ENCODE results near the gene PCDHGA4. TPM values are rescaled to one million over a fixed set of nuclear protein-coding genes. Genes with fewer than 3 reads are reported as not detected.
"Not testable (repeated sequence)": the region's sequence is repeated elsewhere in the genome, so short reads cannot be mapped to it uniquely, and the experiment has no call there.

PCDHGA4 gene
- polyA plus RNA-seq, 2 of the 4 experiments (the other 2 are of a cell fraction) = 0.13 to 0.48 TPM

DNA sequence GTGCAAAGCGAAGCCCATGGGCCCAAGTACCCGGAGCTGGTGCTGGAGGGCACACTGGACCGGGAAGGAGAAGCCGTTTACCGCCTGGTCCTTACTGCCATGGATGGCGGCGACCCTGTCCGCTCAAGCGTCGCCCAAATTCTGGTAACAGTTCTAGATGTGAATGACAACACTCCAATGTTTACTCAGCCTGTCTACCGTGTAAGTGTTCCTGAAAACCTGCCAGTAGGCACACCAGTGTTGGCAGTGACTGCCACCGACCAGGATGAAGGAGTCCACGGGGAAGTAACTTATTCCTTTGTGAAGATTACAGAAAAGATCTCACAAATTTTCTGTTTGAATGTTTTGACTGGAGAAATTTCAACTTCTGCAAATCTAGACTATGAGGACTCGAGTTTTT lies 19.8 kb downstream of the PCDHGA4 start (continued):
- TF ChIP-seq HOXB13 (CRISPR knock-in tag; IDR thresholded peaks at IDR 0.05; ENCODE audit: low read depth) (no peak), ZC3H11A (IDR thresholded peaks at IDR 0.05) (no peak)
- TF ChIP-seq, protein P1, sequence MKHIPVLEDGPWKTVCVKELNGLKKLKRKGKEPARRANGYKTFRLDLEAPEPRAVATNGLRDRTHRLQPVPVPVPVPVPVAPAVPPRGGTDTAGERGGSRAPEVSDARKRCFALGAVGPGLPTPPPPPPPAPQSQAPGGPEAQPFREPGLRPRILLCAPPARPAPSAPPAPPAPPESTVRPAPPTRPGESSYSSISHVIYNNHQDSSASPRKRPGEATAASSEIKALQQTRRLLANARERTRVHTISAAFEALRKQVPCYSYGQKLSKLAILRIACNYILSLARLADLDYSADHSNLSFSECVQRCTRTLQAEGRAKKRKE (CRISPR knock-in tag; IDR thresholded peaks at IDR 0.05; ENCODE audit: low read depth) = no peak

- H3K4me2 ChIP-seq; H3K4me3 ChIP-seq; H3K27ac ChIP-seq; FAIRE-seq; DNase-seq (ENCODE audit: low read depth in 1 of 2, low spot score in 1 of 2); POLR2A ChIA-PET; H3K4me1 ChIP-seq; ATAC-seq: not testable (repeated sequence)
- H3K9me3 ChIP-seq = peaks cover 51% of the 10 kb centered on the region
- 65% methylated on average over 14 of the region's 48 CpGs for WGBS (ENCODE audit: missing lambda C conversion rate)
- CTCF ChIA-PET = interaction anchor here (2.0 to 2.5 kb wide), 2 partner anchors 11 to 183 kb away, joined by 8 to 10 read pairs; partner anchors contain the start of gene PCDHGA5
These were observed 20.8 kb downstream of the PCDHGA4 start for GRCh38 chr5:141375444-141376155.

DNA sequence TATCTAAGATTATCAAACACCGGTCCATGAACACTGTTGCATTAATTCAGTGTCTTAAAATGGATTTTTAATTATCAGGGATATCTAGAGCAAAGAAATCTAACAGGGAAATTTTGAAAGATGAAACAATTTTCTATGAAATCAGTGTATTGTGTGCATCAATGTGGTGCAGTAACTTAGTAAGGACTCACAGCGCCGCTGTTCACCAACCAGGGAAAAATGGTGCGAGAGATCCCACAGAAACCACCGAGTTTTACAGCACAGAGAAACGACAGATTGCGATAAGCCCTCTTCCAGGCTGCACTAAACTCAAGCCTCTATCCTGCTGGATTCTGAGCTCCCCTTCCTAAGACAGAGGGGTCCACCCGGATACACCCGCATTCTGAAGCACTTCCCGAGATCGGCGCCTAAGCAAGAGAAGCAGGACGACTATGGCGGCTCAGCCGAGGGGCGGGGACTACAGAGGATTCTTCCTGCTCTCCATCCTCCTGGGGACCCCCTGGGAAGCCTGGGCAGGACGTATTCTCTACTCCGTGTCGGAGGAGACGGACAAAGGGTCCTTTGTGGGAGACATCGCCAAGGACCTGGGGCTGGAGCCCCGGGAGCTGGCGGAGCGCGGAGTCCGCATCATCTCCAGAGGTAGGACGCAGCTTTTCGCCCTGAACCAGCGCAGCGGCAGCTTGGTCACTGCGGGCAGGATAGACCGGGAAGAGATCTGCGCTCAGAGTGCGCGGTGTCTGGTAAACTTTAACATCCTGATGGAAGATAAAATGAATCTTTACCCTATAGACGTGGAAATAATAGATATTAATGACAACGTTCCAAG lies 27.9 kb downstream of the PCDHGA4 start, which contains the start of gene PCDHGA7:
TSS of gene PCDHGA7 (plus strand) at position 274 of the 826 bp plus-strand sequence. CDS start at position 432, 158 bp downstream.
- Histone ChIP-seq H3K4me1 (no peaks in the 10 kb centered on the region), H3K27ac (peak within 1 kb of the TSS; percentile 87 to 88), H3K4me2 (peak within 1 kb of the TSS; percentile 99), H3K4me3 (peak within 1 kb of the TSS; percentile 88), H3K9me3 (peaks cover 35% of the 10 kb centered on the region)
- FAIRE-seq = no peak
- ATAC-seq = peak; percentile 96
- POLR2A ChIA-PET = interaction anchor here (0.8 to 1.5 kb wide), 3 partner anchors 13 to 181 kb away, joined by 3 to 4 read pairs (median 3); partner anchors contain the start of genes PCDHGB3 and TAF7
- CTCF ChIA-PET = interaction anchor here (0.6 to 2.2 kb wide), 33 partner anchors 11 to 562 kb away, joined by 3 to 19 read pairs (median 4); partner anchors contain the start of genes PCDHA5, PCDHGA1, PCDHGA5 and PCDHGB3
- WGBS (ENCODE audit: missing lambda C conversion rate) = 3% methylated on average over 28 of the region's 37 CpGs
- peak; percentile 67 to 78 for DNase-seq (ENCODE audit: low read depth in 1 of 2, low spot score in 1 of 2)
- TF ChIP-seq JUNB (IDR thresholded peaks at IDR 0.05) = no peak
- TF ChIP-seq TP53 (CRISPR knock-in tag; IDR thresholded peaks at IDR 0.05) = no peak
- TF ChIP-seq CHD2 (IDR thresholded peaks at IDR 0.05; ENCODE audit: low read length, partially characterized antibody) = no peak
- no peak for TF ChIP-seq SREBF2 (IDR thresholded peaks at IDR 0.05)
- TF ChIP-seq MAFK (IDR thresholded peaks at IDR 0.05; ENCODE audit: partially characterized antibody) = no peak
- no peak for TF ChIP-seq RFX5 (IDR thresholded peaks at IDR 0.05)
- TF ChIP-seq GATA3 (IDR thresholded peaks at IDR 0.05; ENCODE audit: borderline replicate concordance) = 0 out of 2 replicates have a peak, but pooled peaks have one; percentile 15
- no peak for TF ChIP-seq POLR2AphosphoS2 (conservative IDR thresholded peaks at IDR 0.05; ENCODE audit: low read length)
- TF ChIP-seq ESRRA (IDR thresholded peaks at IDR 0.05; ENCODE audit: borderline replicate concordance, low read length) = no peak
- TF ChIP-seq RAD21 (conservative IDR thresholded peaks at IDR 0.05 in 1 of 2, IDR thresholded peaks at IDR 0.05 in 1 of 2) = peak; percentile 71 to 78
- no peak for TF ChIP-seq CBX2 (IDR thresholded peaks at IDR 0.05; ENCODE audit: borderline replicate concordance, low read depth)
- peak; percentile 51; the same call in 2 of the 3 replicates for TF ChIP-seq SMC3 (IDR thresholded peaks at IDR 0.05)
- no peak for TF ChIP-seq NR3C1 (IDR thresholded peaks at IDR 0.05)
- TF ChIP-seq KDM5A (IDR thresholded peaks at IDR 0.05) = no peak
- peak; percentile 80 for TF ChIP-seq CTCF (IDR thresholded peaks at IDR 0.05)
- no peak for TF ChIP-seq CHD4 (IDR thresholded peaks at IDR 0.05; ENCODE audit: borderline replicate concordance)
- TF ChIP-seq, protein P2, sequence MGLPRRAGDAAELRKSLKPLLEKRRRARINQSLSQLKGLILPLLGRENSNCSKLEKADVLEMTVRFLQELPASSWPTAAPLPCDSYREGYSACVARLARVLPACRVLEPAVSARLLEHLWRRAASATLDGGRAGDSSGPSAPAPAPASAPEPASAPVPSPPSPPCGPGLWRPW (IDR thresholded peaks at IDR 0.05) = no peak
- no peak for TF ChIP-seq HDAC2 (IDR thresholded peaks at IDR 0.05)
- no peak for TF ChIP-seq FOXS1 (CRISPR knock-in tag; IDR thresholded peaks at IDR 0.05)
- no peak for TF ChIP-seq TFCP2L1 (CRISPR knock-in tag; IDR thresholded peaks at IDR 0.05)
- TF ChIP-seq REST (IDR thresholded peaks at IDR 0.05) = no peak
- no peak for TF ChIP-seq FOSB (CRISPR knock-in tag; IDR thresholded peaks at IDR 0.05)
- TF ChIP-seq KDM1A (IDR thresholded peaks at IDR 0.05; ENCODE audit: low read depth) = no peak
- TF ChIP-seq NPAS2 (CRISPR knock-in tag; IDR thresholded peaks at IDR 0.05; ENCODE audit: borderline replicate concordance) = no peak
- no peak for TF ChIP-seq ZFP36 (IDR thresholded peaks at IDR 0.05; ENCODE audit: borderline replicate concordance, partially characterized antibody)
